ENCODE data around the gene NIPBL.
A peak's percentile ranks its signal among the peaks of the same experiment; 100 is the strongest.
"Not testable (repeated sequence)": the region's sequence is repeated elsewhere in the genome, so short reads cannot be mapped to it uniquely, and the experiment has no call there.

The NIPBL gene

DNA sequence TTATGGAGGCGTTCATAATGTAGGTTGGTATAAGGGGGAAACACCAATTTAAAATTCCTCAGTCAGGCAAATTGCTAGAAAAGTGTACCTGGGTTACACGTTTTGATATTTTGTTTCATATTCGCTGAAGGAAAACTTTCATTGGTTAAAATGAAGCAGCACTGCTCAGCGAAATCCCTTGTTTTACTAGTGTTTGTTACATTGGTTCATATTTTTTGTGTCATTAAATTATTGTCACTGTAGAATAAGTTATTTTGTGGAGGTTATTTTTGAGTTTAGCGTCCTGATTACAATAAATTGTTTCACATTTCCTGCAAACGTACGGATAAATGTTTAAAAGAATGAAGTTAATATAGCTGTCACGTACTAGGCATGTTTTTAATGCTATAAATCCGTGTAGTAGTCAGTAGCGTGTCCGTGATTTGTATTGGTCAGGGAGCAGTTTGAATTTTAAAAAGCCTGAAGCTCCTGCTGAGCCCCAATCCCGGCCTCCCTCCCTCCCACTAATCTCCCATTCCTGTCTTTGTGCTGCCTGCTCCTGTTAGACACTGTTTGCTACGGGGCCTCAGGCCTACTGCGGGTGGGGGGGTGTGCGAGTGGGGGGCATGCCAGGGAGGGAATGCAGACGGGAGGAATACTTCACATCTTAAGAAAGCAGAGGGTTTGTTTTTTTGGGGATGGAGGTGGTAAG lies 2.0 kb downstream of the NIPBL start:
- peak; percentile 28 for DNase-seq

DNA sequence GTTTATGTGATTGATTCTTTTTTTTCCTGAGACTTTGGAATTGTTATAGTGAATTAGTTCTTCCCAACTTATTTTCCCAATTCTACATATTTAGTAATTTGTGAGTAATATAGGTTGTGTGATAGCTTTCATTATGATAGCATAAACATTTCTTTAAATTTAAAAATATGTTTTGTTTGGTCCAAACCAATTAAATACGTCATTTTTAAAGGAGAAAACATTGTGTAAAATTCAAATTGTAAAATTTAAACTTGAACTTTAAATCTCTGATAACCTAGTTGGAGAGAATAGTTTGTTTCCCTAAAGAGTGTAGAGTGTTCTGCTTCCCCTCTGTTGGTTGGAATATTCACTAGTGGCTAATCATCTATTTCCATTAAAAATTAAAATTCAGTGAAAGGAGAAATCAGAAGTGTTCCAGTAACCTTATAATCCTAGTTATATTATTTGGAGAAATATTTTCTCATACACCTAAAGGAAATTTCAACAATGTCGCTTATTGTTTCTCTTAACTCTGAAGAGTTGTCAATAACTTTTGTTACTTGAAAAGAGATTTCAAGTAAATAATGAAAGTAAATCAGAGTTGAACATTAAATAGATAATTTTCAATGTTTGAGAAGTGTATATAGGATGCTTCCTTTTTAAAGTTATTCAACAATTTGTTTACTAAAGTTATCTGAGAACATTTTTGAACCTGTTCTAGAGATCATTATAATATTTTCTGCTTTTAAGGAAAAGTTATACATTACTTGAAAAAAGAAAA lies 2.9 kb downstream of the NIPBL start:
- no peak for DNase-seq

- DNase-seq = no peak
Observed at GRCh38 chr5:36880761-36881160, 4.2 kb downstream of the NIPBL start.

GRCh38 chr5:36881304-36881703 lies 4.7 kb downstream of the NIPBL start:
- DNase-seq = no peak

- no peak for DNase-seq
Observed at GRCh38 chr5:36881807-36882206, 5.2 kb downstream of the NIPBL start.

- DNase-seq = no peak
Observed at GRCh38 chr5:36882250-36882649, 5.7 kb downstream of the NIPBL start.

- DNase-seq = no peak
Observed at GRCh38 chr5:36883894-36884462, 7.4 kb downstream of the NIPBL start.

DNA sequence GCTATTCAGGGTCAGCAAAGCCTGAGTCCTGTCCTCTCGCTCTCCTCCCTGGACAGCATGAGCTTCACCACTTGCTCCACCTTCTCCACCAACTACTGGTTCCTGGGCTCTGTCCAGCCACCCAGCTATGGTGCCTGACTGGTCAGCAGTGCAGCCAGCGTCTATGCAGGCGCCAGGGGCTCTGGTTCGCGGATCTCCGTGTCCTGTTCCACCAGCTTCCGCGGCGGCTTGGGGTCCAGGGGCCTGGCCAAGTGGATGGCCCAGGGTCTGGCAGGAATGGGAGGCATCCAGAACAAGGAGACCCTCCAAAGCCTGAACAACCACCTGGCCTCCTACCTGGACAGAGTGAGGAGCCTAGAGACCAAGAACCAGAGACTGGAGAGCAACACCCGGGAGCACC lies 8.6 kb downstream of the NIPBL start:
- no peak for DNase-seq

DNA sequence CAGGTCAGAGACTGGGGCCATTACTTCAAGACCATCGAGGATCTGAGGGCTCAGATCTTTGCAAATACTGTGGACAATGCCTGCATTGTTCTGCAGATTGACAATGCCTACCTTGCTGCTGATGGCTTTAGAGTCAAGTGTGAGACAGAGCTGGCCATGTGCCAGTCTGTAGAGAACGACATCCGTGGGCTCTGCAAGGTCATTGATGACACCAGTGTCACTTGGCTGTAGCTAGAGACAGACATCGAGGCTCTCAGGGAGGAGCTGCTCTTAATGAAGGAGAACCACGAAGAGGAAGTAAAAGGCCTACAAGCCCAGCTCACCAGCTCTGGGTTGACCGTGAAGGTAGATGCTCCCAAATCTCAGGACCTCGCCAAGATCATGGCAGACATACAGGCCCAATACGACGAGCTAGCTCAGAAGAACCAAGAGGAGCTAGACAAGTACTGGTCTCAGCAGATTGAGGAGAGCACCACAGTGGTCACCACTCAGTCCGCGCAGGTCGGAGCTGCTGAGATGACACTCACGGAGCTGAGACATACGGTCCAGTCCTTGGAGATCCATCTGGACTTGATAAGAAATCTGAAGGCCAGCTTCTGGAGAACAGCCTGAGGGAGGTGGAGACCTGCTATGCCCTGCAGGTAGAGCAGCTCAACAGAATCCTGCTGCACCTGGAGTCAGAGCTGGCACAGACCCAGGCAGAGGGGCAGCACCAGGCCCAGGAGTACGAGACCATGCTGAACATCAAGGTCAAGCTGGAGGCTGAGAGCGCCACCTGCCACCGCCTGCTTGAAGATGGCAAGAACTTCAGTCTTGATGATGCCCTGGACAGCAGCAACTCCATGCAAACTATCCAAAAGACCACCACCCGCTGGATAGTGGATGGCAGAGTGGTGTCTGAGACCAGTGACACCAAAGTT lies 9.3 kb downstream of the NIPBL start:
- no peak for DNase-seq

DNA sequence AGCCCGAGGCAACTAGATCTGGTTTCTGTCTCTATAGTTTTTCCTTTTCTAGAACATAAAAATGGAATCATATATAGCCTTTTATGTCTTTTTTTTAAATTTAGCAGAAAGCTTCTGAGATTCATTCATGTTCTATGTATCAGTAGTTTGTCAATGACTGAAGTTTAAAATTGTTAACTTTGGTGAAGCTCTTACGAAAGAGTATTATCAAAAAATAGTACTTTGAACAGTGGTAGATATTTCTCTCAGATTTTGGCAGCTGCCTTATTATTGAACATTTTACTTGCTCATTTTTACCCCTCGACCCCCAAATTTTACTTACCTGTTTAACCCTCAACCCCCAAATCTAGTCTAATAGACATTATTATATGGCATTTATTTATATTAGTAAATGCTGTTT lies 10.2 kb downstream of the NIPBL start:
- no peak for DNase-seq

- no peak for DNase-seq
Observed at GRCh38 chr5:36887532-36887931, 11.0 kb downstream of the NIPBL start.

- DNase-seq = no peak
Observed at GRCh38 chr5:36888303-36888702, 11.7 kb downstream of the NIPBL start.

DNA sequence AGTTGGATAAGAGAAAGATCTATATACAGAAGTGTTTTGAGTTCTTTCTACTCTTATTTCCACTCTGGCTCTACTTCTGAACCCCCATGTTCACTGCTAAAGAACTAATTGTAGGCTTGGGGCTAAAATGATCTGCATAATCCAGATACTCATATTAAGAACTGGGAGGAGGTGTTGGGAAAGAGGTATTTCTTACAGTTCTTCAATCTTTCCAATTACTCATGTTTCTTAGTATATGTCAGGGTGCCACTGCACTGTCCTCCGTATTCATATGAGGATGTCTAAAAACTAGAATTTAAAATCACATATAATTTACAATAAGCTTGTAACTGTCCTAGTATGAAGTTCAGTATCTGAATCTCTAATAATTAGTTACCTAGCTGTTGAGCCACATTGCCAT lies 12.7 kb downstream of the NIPBL start:
- DNase-seq = no peak

DNA sequence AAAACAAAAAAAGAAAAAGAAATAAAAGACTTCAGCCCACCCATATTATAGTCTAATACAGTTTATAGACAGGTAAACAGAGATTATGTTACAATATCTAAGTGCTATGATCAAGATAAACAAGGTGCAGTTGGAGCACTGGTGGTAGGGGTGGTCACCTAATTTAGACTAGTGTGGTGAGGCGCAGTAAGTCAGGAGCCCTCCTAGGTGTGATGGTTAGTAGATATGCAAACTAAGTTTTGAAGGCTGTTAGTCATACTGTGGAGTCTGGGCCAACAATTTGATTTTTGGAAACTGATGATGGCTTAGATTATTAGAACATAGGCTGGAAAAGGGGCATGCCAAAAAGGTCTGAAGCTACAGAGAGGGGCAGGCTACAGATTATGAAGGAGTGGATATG lies 14.7 kb downstream of the NIPBL start:
- no peak for DNase-seq

DNA sequence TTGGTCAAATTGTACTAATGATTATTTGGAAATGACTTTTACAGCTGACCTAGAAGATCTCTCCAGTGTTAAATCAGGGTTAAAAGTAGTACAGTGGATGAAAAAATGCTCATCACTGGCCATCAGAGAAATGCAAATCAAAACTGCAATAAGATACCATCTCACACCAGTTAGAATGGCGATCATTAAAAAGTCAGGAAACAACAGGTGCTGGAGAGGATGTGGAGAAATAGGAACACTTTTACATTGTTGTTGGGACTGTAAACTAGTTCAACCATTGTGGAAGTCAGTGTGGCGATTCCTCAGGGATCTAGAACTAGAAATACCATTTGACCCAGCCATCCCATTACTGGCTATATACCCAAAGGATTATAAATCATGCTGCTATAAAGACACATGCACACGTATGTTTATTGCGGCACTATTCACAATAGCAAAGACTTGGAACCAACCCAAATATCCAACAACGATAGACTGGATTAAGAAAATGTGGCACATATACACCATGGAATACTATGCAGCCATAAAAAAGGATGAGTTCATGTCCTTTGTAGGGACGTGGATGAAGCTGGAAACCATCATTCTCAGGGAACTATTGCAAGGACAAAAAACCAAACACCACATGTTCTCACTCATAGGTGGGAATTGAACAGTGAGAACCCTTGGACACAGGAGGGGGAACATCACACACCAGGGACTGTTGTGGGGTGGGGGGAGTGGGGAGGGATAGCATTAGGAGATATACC lies 15.7 kb downstream of the NIPBL start:
- DNase-seq = not testable (repeated sequence)

DNA sequence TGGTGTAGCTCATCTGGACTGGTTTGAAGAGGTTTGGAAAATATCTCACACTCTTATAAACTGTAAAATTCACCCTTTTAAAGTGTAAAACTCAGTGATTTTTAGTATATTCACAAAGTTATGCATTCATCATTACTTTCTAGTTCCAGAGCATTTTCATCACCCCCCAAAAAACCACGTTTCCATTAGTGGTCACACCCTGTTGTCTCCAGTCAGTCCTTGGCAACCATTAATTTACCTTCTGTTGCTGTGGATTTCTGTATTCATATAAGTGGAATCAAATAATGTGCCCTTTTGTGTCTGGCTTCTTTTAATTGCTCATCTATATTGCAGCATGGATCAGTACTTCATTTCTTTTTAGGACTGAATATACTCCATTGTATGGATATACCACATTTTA lies 18.4 kb downstream of the NIPBL start:
- no peak for DNase-seq

DNA sequence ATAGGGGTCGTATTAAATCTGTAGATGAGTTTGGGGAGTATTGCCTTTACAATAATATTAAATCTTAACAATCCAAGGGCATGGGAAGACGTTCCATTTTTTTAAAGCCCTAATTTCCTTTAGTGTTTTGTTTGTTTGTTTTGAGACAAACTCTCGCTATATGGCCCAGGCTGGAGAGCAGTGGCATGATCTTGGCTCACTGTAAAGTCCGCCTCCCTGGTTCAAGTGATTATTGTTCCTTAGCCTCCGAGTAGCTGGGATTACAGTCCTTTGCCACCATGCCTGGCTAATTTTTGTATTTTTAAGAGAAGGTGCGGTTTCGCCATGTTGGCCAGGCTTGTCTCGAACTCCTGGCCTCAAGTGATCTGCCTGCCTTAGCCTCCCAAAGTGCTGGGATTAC lies 19.9 kb downstream of the NIPBL start:
- DNase-seq = no peak

DNA sequence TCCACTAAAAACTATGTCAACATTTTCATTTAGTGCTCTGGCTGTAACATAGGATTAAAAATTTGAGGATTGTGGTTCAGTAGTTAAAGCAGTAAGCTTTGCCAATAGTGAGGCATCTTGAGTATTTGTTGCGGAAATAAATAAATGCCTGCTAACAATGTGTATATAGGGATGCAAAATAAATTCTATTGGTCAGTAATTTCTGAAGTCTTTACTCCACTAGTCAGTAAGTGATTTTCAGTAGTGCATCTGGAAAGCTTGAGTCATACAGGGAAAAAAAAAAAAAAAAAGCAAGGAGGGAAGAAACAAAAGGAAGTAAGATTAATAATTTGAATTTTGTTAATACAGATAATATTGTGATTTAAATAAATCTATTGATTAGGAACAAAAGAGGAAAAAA lies 21.0 kb downstream of the NIPBL start:
- DNase-seq = no peak

GRCh38 chr5:36899860-36900259 lies 23.3 kb downstream of the NIPBL start:
- DNase-seq = no peak

DNA sequence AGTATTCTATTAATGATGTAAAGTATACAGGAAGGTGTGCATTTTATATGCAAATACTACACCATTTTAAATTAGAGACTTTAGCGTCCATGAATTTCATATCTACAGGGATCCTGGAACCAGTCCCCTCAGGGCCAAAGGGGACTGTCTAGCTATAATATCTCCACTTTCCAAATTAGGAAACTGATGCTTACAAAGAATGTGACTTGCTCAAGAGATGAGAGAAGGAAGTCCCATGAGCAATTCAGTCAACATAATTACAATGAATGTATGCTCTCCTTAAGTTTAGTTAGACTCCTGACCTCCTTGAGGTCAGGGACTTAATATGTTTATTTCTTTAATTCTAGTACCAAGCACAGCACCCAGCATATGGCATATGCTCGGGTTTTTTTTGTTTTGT lies 23.7 kb downstream of the NIPBL start:
- no peak for DNase-seq

- not testable (repeated sequence) for DNase-seq
Observed at GRCh38 chr5:36901077-36901476, 24.5 kb downstream of the NIPBL start.

- DNase-seq = no peak
Observed at GRCh38 chr5:36901856-36902255, 25.3 kb downstream of the NIPBL start.

GRCh38 chr5:36902353-36902752 lies 25.8 kb downstream of the NIPBL start:
- no peak for DNase-seq
